HG03095 (cell line): Measurements from ENCODE around the gene MTCL3.
A peak's percentile ranks its signal among the peaks of the same experiment; 100 is the strongest.

Experiments used
- ATAC-seq: cut with Tn5 transposase; IDR thresholded peaks from one replicate; pipeline ENCODE4 v1.9.1; 2021; ENCODE audit warnings: moderate library complexity; ENCODE audit not compliant: unreplicated experiment

Gene MTCL3

DNA sequence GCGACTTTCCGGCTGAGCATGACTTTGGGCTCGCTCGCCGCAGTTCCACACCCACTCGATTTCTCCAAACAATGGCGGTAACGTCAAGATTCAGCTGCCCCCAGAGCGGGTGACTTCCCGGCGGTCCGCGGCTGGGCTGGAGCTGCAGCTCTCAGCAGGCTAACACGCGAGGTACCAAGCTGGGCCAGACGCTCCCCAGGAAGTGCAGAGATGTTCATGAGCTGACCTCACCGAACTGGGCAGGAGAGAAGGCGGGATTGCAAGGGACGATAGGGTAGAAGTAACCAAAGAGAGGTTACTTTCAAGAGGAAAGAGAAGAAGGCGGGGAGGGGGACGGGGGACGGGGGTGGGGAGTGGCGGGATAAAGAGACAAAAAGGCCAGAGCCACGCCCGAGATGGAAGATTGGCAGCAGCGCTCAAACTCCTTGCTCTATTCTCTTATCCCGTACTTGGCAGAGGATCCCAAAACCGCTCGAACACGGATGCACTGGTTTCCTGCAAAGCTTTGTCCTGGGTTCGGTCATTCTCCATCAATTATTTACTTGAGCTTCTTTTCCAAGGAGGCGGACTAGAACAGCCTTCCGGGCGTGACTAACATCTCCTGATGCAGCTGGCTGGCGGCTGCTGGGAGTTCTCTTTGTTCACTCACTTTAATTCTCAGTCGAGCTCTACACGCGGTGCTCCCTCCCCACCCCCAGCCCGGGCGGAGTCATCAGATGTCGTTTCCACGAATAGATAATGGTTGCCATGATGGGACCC is at the start of gene MTCL3:
MTCL3 (minus strand) TSS at position 626 of the 759 bp plus-strand sequence.
- no peak for ATAC-seq

GRCh38 chr6:127567476-127567875 is 48.3 kb upstream of the MTCL3 start:
- no peak for ATAC-seq

DNA sequence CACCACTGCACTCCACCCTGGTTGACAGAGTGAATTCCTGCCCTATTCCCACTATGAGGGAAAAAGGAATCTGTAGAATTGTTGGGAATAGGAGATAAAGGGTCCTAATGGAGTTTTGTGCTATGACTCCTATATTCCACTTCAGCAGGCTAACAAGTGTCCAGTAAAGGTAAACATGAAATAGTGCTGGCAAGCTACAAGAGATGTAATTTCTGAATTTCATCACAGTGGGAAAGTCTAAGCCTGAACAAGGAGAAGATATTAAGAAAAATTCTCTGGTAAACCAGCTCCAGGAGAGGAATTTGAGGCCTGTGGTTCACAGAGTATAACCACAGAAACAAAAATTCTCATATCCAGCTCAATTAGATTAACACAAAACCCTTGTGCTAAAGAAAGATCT is 47.5 kb upstream of the MTCL3 start:
- ATAC-seq = no peak

DNA sequence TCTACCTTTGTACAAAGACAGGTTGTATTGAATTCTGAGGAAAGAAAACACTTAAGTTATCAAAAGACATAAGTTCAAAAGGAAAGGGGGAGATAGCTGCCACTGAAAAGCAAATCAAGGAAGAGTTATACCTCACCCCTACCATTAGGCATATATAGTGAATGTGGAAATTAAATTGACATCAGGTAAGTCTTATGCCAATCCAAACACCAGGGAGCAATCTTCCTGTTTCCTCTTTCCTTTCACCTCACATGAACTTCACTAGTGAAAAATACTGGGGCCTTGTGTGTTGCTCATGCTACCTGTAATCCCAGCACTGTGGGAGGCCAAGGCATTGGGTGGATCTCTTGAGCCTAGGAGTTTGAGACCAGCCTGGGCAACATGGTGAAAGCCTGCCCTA is 47.0 kb upstream of the MTCL3 start:
- no peak for ATAC-seq

DNA sequence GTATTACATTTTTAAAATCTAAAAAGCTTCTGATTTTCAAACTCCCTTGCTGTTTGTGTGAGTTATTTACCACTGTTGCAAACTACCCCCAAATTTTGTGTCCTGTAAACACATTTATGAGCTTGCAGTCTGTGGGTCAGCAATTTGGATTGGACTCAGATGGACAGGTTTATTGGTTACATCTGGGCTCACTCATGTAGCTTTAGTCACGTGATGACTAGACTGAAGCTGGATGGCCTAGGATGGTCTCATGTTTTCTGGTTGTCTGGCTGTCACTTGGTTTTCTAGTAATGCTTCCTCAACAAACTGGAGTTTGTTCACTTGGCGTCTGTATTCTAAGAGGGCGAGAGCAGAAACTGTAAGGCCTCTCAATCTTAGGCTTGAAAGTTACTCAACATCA is 45.6 kb upstream of the MTCL3 start:
- ATAC-seq = no peak

- ATAC-seq = no peak
Observed at GRCh38 chr6:127561660-127562059, 42.5 kb upstream of the MTCL3 start.

- ATAC-seq = peak; percentile 59
Observed at GRCh38 chr6:127554435-127555006, 35.4 kb upstream of the MTCL3 start.

DNA sequence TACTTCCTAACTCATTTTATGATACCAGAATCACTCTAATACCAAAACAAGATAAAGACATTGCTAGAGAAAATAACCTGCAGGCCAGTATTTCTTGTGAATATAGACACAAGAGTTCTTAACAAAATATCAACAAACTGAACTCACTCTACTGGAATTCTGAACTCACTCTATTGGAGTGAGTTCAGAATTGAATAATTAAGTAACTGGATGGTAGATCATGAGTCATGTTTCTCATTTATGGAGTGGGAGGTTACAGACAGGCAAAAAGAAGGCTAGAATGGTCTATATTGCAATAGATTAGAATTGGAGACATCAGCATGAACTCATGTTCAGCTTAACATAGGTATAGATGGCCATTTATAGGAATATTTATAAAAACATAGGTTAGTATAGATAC is 31.3 kb upstream of the MTCL3 start:
- ATAC-seq = no peak

DNA sequence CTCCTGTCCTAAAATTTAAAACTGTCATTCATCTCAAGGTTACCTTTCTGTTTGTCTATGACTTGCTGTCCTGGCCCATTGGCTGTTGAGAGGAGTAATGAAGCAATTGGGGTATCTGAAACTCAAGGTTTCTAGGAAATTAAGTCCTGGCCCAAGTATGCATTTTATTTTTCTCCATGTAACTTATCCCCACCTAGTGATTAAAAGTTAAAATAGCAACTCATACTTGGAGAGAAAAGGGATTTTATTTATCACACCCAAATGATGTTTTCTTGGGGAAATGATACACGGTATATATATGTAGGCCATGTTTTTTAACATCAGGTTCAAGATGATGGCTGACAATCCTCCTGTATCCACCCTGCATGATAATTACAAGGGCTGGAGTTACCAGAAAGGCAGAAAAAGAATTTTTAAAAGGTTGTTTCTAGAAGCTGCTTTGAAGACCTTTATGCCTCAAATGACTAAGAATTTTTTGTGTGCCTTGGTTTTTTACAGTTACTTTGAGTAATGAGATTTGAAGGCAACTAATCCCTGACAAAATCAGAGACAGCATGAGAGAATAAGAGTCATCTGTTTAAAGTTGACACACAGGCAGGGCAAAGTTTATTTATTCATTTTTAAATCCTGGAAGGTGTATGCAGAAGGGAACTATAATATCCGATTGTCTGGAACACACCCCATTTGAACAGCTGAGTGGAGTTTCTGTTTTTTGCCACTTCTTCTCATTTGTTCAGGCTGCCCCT is 28.9 kb upstream of the MTCL3 start:
- no peak for ATAC-seq

DNA sequence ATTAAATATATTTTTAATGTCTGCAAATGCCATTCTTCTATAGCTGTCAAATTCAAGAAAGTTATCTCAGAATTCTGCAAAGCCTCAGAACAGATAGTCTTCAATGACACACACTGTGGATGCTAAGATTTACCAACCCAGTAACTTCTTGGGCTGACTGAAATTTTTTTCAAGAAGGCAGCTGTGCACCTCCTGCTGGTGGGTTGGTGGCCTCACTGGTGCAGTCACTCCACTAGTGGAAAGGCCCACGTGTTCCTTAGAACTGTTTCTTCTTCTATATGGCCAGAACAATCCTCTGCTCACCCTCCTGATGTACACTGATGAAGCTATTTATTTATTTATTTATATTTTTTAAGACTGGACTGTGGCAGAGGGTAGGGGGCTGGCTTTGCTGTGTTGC is 28.1 kb upstream of the MTCL3 start:
- ATAC-seq = no peak

- ATAC-seq = no peak
Observed at GRCh38 chr6:127539272-127539671, 20.1 kb upstream of the MTCL3 start.

GRCh38 chr6:127538750-127539264 is 19.7 kb upstream of the MTCL3 start:
- no peak for ATAC-seq

- no peak for ATAC-seq
Observed at GRCh38 chr6:127533736-127534135, 14.6 kb upstream of the MTCL3 start.

DNA sequence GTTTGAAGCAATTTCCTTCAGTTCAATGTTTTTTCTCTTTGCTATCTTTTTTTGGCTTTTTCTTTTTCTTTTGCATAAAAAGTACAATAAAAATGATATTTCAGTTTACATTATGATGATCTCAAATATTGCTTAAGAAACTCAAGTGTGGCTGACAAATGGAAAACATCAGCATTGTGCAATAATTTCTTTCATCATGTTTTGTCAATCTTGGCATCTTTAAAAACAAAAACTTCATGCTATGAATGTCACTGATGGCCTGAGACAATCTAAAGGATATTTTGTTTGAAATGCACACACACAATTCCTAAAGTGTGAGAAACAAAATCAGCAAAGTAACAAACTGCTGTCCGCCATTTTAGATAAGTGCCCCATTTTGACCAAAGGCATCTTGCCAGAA is 13.9 kb upstream of the MTCL3 start:
- no peak for ATAC-seq

GRCh38 chr6:127522714-127523113 is 3.6 kb upstream of the MTCL3 start:
- ATAC-seq = no peak

- ATAC-seq = no peak
Observed at GRCh38 chr6:127520066-127520465, 931 bp upstream of the MTCL3 start.

DNA sequence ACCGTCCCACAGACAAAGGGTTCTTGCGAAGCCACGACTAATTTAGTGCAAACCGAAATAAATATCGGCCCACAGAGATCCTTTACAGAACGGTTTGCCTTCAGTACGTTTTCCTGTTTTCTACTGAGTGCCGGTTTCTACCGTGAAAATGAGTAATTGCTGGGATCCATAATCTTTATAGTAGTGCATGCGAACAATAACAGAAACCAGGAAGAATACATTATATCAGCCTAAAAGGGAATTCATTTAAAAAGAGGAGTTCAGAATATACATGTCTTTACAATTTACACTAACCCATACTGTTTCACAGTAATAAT is 292 bp upstream of the MTCL3 start:
- no peak for ATAC-seq

DNA sequence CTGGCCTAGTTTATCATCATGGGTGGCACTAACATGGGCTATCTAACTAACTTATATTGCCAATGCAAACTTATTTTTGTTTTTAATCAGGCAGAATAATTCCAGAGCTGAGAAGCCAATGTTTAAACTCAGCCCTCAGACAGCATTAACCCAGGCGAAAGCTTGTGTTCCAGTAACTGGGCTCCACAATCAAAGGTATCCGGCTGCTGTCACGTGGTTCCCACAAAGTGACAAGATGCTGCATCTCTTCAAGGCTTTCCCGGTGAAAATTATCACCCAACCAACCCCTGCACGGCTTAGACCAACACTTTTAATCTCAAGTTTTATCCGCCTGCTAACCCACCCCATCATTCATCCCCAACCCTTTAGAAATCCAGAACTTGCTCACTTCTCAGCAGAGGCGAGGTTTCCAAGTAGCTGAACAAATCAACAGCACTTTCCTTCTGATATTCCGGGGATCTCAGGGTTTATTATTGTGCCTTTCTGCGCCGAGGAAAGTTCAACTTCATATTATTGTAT is 885 bp downstream of the MTCL3 start:
- no peak for ATAC-seq

DNA sequence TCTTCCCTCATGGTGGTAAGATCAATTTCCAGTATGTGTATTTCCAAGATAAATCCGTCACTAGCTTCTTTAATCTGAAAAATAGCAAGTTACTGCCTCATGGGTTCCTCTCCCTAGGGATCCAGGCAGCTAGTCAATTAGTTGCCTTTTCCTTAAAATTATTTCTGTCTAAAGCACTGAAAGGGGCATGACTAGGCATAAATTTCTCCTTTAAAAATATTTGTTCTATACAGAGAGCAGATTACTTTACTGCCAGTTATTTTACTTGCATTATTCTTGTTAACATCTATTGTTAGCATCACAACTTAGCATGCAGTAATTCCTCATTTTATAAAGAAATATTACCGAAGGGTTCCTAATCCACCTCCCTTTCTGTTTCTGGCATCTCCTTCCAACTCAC is 1.4 kb downstream of the MTCL3 start:
- no peak for ATAC-seq

DNA sequence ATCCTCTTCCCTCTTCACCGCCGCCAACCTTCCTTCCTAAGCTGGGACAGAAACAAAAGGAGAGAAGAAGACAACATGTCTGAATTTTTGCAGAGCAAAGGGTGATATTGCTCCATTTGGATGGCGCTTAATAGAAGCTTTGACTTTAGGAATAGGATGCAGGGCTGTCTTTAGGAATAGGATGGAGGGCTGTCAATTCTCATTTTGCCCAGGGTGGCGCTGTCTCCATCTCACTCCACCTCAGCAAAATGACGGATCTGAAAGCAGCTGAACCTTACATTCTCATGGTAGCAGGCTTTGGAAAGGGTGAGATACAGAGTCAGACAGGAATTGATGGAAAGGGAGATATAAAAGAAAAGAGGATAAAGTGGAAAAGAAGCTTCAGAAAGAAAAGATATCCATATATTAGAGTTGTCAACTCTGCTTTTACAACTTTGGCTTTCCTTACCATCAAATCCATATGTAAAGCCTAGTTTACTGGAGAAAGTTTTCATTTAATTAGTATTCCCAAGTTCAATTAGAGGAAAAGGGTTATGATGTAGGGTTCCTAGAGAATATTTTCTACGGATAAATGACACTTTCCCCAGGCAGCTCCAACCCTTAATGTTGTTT is 2.4 kb downstream of the MTCL3 start:
- peak; percentile 57 for ATAC-seq
